Activated CD8-positive, alpha-beta T cell treated with anti-CD3 and anti-CD28 coated beads, Interleukin-2, amount 10 ng/mL, durations not matched to agents 7 days and 5 days (primary cell): ENCODE measurements around the gene AP3B1. TPM values are rescaled to one million over a fixed set of nuclear protein-coding genes. Genes with fewer than 3 reads are reported as not detected.

Experiments used
- ATAC-seq: fragments of 150-1000 bp; cut with Tn5 transposase; one replicate; pipeline ENCODE4 v1.10.0; 2021; ENCODE audit warnings: moderate library complexity
- CTCF ChIA-PET: fragments of 350-600 bp; sonication (Branson Sonifier 250); formaldehyde crosslinking; loops from one replicate; lab custom pipeline; 2021; ENCODE audit warnings: antibody characterized with exemption; lab: Charles Lee
- POLR2A ChIA-PET: fragments of 350-600 bp; sonication (Branson Sonifier 250); formaldehyde crosslinking; loops from one replicate; lab custom pipeline; 2021; ENCODE audit warnings: antibody characterized with exemption; lab: Charles Lee
- DNase-seq: peaks from one replicate; pipeline ENCODE4 v3.0.0-alpha.2; 2020
- H3K27ac Mint-ChIP-seq: one replicate; pipeline ENCODE4 v1.8.0; 2021; ENCODE audit warnings: mild to moderate bottlenecking, mixed read lengths
- H3K27me3 Mint-ChIP-seq: one replicate; pipeline ENCODE4 v1.8.0; 2021; ENCODE audit warnings: low read depth, mixed read lengths
- H3K36me3 Mint-ChIP-seq: one replicate; pipeline ENCODE4 v1.8.0; 2021; ENCODE audit warnings: low read depth, mixed read lengths
- H3K4me1 Mint-ChIP-seq: one replicate; pipeline ENCODE4 v1.8.0; 2021; ENCODE audit warnings: low read depth, mixed read lengths
- H3K4me3 Mint-ChIP-seq: one replicate; pipeline ENCODE4 v1.8.0; 2021; ENCODE audit warnings: mild to moderate bottlenecking, mixed read lengths
- H3K9me3 Mint-ChIP-seq: one replicate; pipeline ENCODE4 v1.8.0; 2022; ENCODE audit warnings: mixed read lengths; ENCODE audit not compliant: insufficient read depth
- total RNA-seq, 2 experiments: library from RNA; stranded (reverse); gene quantifications; one replicate each; pipeline ENCODE4 v1.2.3, GENCODE V29; 2021

Gene AP3B1
- total RNA-seq, 2 experiments from 2014 or later = 42.9 to 44.3 TPM

- POLR2A ChIA-PET = no interaction called here
- H3K27me3 Mint-ChIP-seq = no peaks in the 10 kb centered on the region
- DNase-seq = no peak
Measured at GRCh38 chr5:78269088-78269703, 25.3 kb downstream of the AP3B1 start.

GRCh38 chr5:78268356-78268755 lies 26.1 kb downstream of the AP3B1 start:
- H3K27ac Mint-ChIP-seq = no peak overlapping the region
- peaks cover 24% of the 10 kb centered on the region for H3K36me3 Mint-ChIP-seq
- ChIA-PET POLR2A (no interaction called here), CTCF (interaction anchor here (1.1 kb wide), 2 partner anchors 27 to 256 kb away, joined by 3 to 4 read pairs; no protein-coding TSS in a partner anchor)
- ATAC-seq (no peak), DNase-seq (no peak)
- H3K4me1 Mint-ChIP-seq = peaks cover 3% of the 10 kb centered on the region
- no peak overlapping the region for H3K4me3 Mint-ChIP-seq
- no peaks in the 10 kb centered on the region for H3K9me3 Mint-ChIP-seq
- no peaks in the 10 kb centered on the region for H3K27me3 Mint-ChIP-seq

More at GRCh38 chr5:78269088-78269703, 25.3 kb downstream of the AP3B1 start:
- ATAC-seq = peak; percentile 39
- CTCF ChIA-PET = interaction anchor here (1.1 kb wide), 2 partner anchors 26 to 257 kb away, joined by 3 to 4 read pairs; no protein-coding TSS in a partner anchor
- peaks cover 3% of the 10 kb centered on the region for H3K4me1 Mint-ChIP-seq
- H3K4me3 Mint-ChIP-seq = no peak overlapping the region
- H3K9me3 Mint-ChIP-seq = no peaks in the 10 kb centered on the region
- H3K36me3 Mint-ChIP-seq = peaks cover 18% of the 10 kb centered on the region
- H3K27ac Mint-ChIP-seq = no peak overlapping the region

GRCh38 chr5:78265163-78265562 lies 29.3 kb downstream of the AP3B1 start:
- ATAC-seq = no peak
- ChIA-PET POLR2A (no interaction called here), CTCF (no interaction called here)
- Mint-ChIP-seq H3K27ac (no peak overlapping the region), H3K36me3 (peaks cover 31% of the 10 kb centered on the region), H3K27me3 (no peaks in the 10 kb centered on the region), H3K9me3 (no peaks in the 10 kb centered on the region), H3K4me1 (peaks cover 3% of the 10 kb centered on the region), H3K4me3 (no peak overlapping the region)
- no peak for DNase-seq

- POLR2A ChIA-PET = no interaction called here
- H3K36me3 Mint-ChIP-seq = peaks cover 34% of the 10 kb centered on the region
- H3K4me3 Mint-ChIP-seq = no peak overlapping the region
- H3K27me3 Mint-ChIP-seq = no peaks in the 10 kb centered on the region
- H3K27ac Mint-ChIP-seq = no peak overlapping the region
- ATAC-seq = no peak
- CTCF ChIA-PET = no interaction called here
- peaks cover 3% of the 10 kb centered on the region for H3K4me1 Mint-ChIP-seq
- no peaks in the 10 kb centered on the region for H3K9me3 Mint-ChIP-seq
- no peak for DNase-seq
Measured at GRCh38 chr5:78264600-78264999, 29.9 kb downstream of the AP3B1 start.

- POLR2A ChIA-PET = no interaction called here
- Mint-ChIP-seq H3K27ac (no peak overlapping the region), H3K9me3 (peaks cover 2% of the 10 kb centered on the region), H3K27me3 (no peaks in the 10 kb centered on the region), H3K36me3 (peaks cover 55% of the 10 kb centered on the region), H3K4me3 (no peak overlapping the region), H3K4me1 (peaks cover 1% of the 10 kb centered on the region)
- DNase-seq (no peak), ATAC-seq (no peak)
- CTCF ChIA-PET = no interaction called here
Measured at GRCh38 chr5:78260771-78261170, 33.7 kb downstream of the AP3B1 start.

GRCh38 chr5:78253201-78253600 lies 41.3 kb downstream of the AP3B1 start:
- ChIA-PET CTCF (no interaction called here), POLR2A (no interaction called here)
- H3K4me3 Mint-ChIP-seq = no peak overlapping the region
- no peak for DNase-seq
- no peak overlapping the region for H3K27ac Mint-ChIP-seq
- peaks cover 66% of the 10 kb centered on the region for H3K36me3 Mint-ChIP-seq
- no peak for ATAC-seq
- peaks cover 17% of the 10 kb centered on the region for H3K9me3 Mint-ChIP-seq
- no peaks in the 10 kb centered on the region for H3K27me3 Mint-ChIP-seq
- H3K4me1 Mint-ChIP-seq = no peaks in the 10 kb centered on the region

GRCh38 chr5:78252715-78253114 lies 41.8 kb downstream of the AP3B1 start:
- Mint-ChIP-seq H3K9me3 (peaks cover 17% of the 10 kb centered on the region), H3K4me1 (no peaks in the 10 kb centered on the region)
- no peak for ATAC-seq

GRCh38 chr5:78251663-78252284 lies 42.7 kb downstream of the AP3B1 start:
- peaks cover 57% of the 10 kb centered on the region for H3K36me3 Mint-ChIP-seq
- peaks cover 17% of the 10 kb centered on the region for H3K9me3 Mint-ChIP-seq
- no peak overlapping the region for H3K27ac Mint-ChIP-seq
- no peaks in the 10 kb centered on the region for H3K4me1 Mint-ChIP-seq
- no peak overlapping the region for H3K4me3 Mint-ChIP-seq
- H3K27me3 Mint-ChIP-seq = no peaks in the 10 kb centered on the region
- ATAC-seq (no peak), DNase-seq (no peak)
- ChIA-PET POLR2A (interaction anchor here (0.8 kb wide), 1 partner anchor 43 kb away, joined by 3 read pairs; no protein-coding TSS in a partner anchor), CTCF (no interaction called here)

More at GRCh38 chr5:78252715-78253114, 41.8 kb downstream of the AP3B1 start:
- peaks cover 62% of the 10 kb centered on the region for H3K36me3 Mint-ChIP-seq
- H3K4me3 Mint-ChIP-seq = no peak overlapping the region
- no peak overlapping the region for H3K27ac Mint-ChIP-seq
- POLR2A ChIA-PET = interaction anchor here (0.8 kb wide), 1 partner anchor 42 kb away, joined by 3 read pairs; no protein-coding TSS in a partner anchor
- H3K27me3 Mint-ChIP-seq = no peaks in the 10 kb centered on the region
- CTCF ChIA-PET = no interaction called here
- no peak for DNase-seq

- H3K27me3 Mint-ChIP-seq = no peaks in the 10 kb centered on the region
- peaks cover 20% of the 10 kb centered on the region for H3K36me3 Mint-ChIP-seq
- ChIA-PET CTCF (no interaction called here), POLR2A (no interaction called here)
- no peak for ATAC-seq
- H3K4me3 Mint-ChIP-seq = no peak overlapping the region
- peaks cover 3% of the 10 kb centered on the region for H3K9me3 Mint-ChIP-seq
- no peaks in the 10 kb centered on the region for H3K4me1 Mint-ChIP-seq
- DNase-seq = no peak
- H3K27ac Mint-ChIP-seq = no peak overlapping the region
Measured at GRCh38 chr5:78245136-78245535, 49.4 kb downstream of the AP3B1 start.

- ATAC-seq = no peak
- Mint-ChIP-seq H3K27ac (no peak overlapping the region), H3K36me3 (peaks cover 17% of the 10 kb centered on the region), H3K4me3 (no peak overlapping the region), H3K4me1 (no peaks in the 10 kb centered on the region), H3K9me3 (no peaks in the 10 kb centered on the region), H3K27me3 (no peaks in the 10 kb centered on the region)
- DNase-seq = no peak
- ChIA-PET CTCF (no interaction called here), POLR2A (no interaction called here)
Measured at GRCh38 chr5:78243639-78244038, 50.9 kb downstream of the AP3B1 start.

GRCh38 chr5:78243091-78243490 lies 51.4 kb downstream of the AP3B1 start:
- Mint-ChIP-seq H3K9me3 (no peaks in the 10 kb centered on the region), H3K27ac (no peak overlapping the region), H3K27me3 (no peaks in the 10 kb centered on the region), H3K4me3 (no peak overlapping the region), H3K36me3 (peaks cover 15% of the 10 kb centered on the region), H3K4me1 (no peaks in the 10 kb centered on the region)
- ChIA-PET POLR2A (no interaction called here), CTCF (no interaction called here)
- DNase-seq (no peak), ATAC-seq (no peak)

- POLR2A ChIA-PET = no interaction called here
- CTCF ChIA-PET = no interaction called here
- no peaks in the 10 kb centered on the region for H3K4me1 Mint-ChIP-seq
- ATAC-seq (no peak), DNase-seq (no peak)
- no peak overlapping the region for H3K4me3 Mint-ChIP-seq
- H3K9me3 Mint-ChIP-seq = no peaks in the 10 kb centered on the region
- no peaks in the 10 kb centered on the region for H3K27me3 Mint-ChIP-seq
- no peak overlapping the region for H3K27ac Mint-ChIP-seq
- peaks cover 15% of the 10 kb centered on the region for H3K36me3 Mint-ChIP-seq
Measured at GRCh38 chr5:78242001-78242400, 52.5 kb downstream of the AP3B1 start.
